Psoas muscle (tissue), 8 donors: Measurements from ENCODE around the gene DPM3. TPM values are rescaled to one million over a fixed set of nuclear protein-coding genes. Genes with fewer than 3 reads are reported as not detected.

Experiments used
- ATAC-seq, 4 donors: fragments of 200-7000 bp; cut with Tn5 transposase; one replicate each; pipeline ENCODE4 v1.9.1; 2020; ENCODE audit warnings: moderate library complexity in 3 of 4, mild to moderate bottlenecking in 2 of 4
- DNase-seq, 2 donors: peaks; one replicate each; pipeline ENCODE4 v3.0.0-alpha.2; 2020
- H3K27ac ChIP-seq: fragments of 200-600 bp; one replicate; pipeline ENCODE4 v1.8.0; 2022
- H3K27me3 ChIP-seq, 3 donors: fragments of 200-600 bp in 1 of 3; one replicate each; pipeline versions ENCODE4 v1.6.1 to v1.8.0; 2013 to 2022; ENCODE audit warnings: low read length in 2 of 3, mild to moderate bottlenecking in 2 of 3, moderate library complexity in 1 of 3; ENCODE audit not compliant: insufficient read depth in 3 of 3
- H3K36me3 ChIP-seq, 2 donors: fragments of 200-600 bp in 1 of 2; one replicate each; pipeline versions ENCODE4 v1.6.1 to v1.8.0; 2013 to 2022; ENCODE audit warnings: low read depth in 1 of 2, mild to moderate bottlenecking in 1 of 2, moderate library complexity in 1 of 2; ENCODE audit not compliant: insufficient read depth in 1 of 2
- H3K4me1 ChIP-seq: fragments of 200-600 bp; one replicate; pipeline ENCODE4 v1.8.0; 2022
- H3K4me3 ChIP-seq: fragments of 200-600 bp; one replicate; pipeline ENCODE4 v1.8.0; 2022; ENCODE audit warnings: mild to moderate bottlenecking
- H3K9me3 ChIP-seq: fragments of 200-600 bp; one replicate; pipeline ENCODE4 v1.8.0; 2022
- CTCF ChIP-seq: fragments of 200-600 bp; IDR thresholded peaks from one replicate; pipeline ENCODE4 v1.8.0; 2022; ENCODE audit warnings: antibody characterized with exemption
- WGBS, 3 donors: extraction: QIAGEN DNeasy Blood & Tissue Kit; methylation state at CpG; one replicate each; pipeline versions ENCODE4 v1.1.6 to v1.1.7; 2013; 5-methylcytosine and 5-hydroxymethylcytosine counted together
- intact Hi-C, 2 donors: fragments of 100-400 bp; cut with DNase I; formaldehyde crosslinking; loops; one replicate each; pipeline versions ENCODE4 v1.11.0 to v1.14.2; 2022
- polyA plus RNA-seq, 3 donors: library from polyadenylated mRNA; stranded (reverse); fragments of 200-250 nt; gene quantifications; one replicate each; pipeline ENCODE4 v1.2.3, GENCODE V29; 2013
- total RNA-seq, 4 donors: library from RNA; stranded (reverse); fragmentation: NEBNext Ultra II Directional in 2 of 4; extraction: Animal tissue kit (Norgen Biotek cat#: 25700) in 2 of 4; gene quantifications; one replicate each; pipeline versions ENCODE4 v1.2.1 to v1.2.4, GENCODE V29; 2021 to 2023
- donor health status: healthy with polysubstance abuse.
- donor health status: DM: no; HTN: no; CAD: no; lungs with moderate emphysema.
- donor health status: Bipolar disorder and iron deficiency.
- donor health status: healthy.
- donor health status: DM: yes; HTN: yes; CAD: no.
- donor health status: DM: no; HTN: no; CAD: no.
- donor health status: DM: no; HTN: no; CAD: no.
- donor health status: DM: yes; HTN: yes; CAD: no.

DPM3 gene
- total and polyA plus RNA-seq, 7 donors = 47.0 to 123 (median 54.5) TPM

- 80 to 88% (median 83%) methylated on average over 26 to 30 of the region's 30 CpGs for WGBS, 3 donors
- Histone ChIP-seq H3K27ac (no peak overlapping the region), H3K4me3 (no peak overlapping the region), H3K36me3 (no peaks in the 10 kb centered on the region), H3K27me3 (peaks cover 0 to 13% (median 10%) of the 10 kb centered on the region in 3 donors), H3K9me3 (no peaks in the 10 kb centered on the region), H3K4me1 (no peaks in the 10 kb centered on the region)
- DNase-seq (peak in 1 of 2 donors; percentile 51), ATAC-seq (no peak)
- no peak for TF ChIP-seq CTCF
- intact Hi-C loops = loop anchor here (5.0 kb wide), 1 partner anchor 49 kb away; no protein-coding TSS in a partner anchor
These were observed 38.2 kb upstream of the DPM3 start for GRCh38 chr1:155178441-155179111.

GRCh38 chr1:155177918-155178281 lies 37.6 kb upstream of the DPM3 start:
- WGBS, 3 donors = 92 to 95% (median 95%) methylated on average over 9 of the region's 9 CpGs
- H3K27ac ChIP-seq = no peak overlapping the region
- H3K4me3 ChIP-seq = no peak overlapping the region
- TF ChIP-seq CTCF = no peak
- DNase-seq (no peak), ATAC-seq (no peak)
- peaks cover 0 to 13% (median 10%) of the 10 kb centered on the region in 3 donors for H3K27me3 ChIP-seq
- H3K4me1 ChIP-seq = no peaks in the 10 kb centered on the region
- intact Hi-C loops = loop anchor here (5.0 kb wide), 1 partner anchor 49 kb away; no protein-coding TSS in a partner anchor
- no peaks in the 10 kb centered on the region for H3K9me3 ChIP-seq
- H3K36me3 ChIP-seq = no peaks in the 10 kb centered on the region

GRCh38 chr1:155177192-155177917 lies 37.0 kb upstream of the DPM3 start:
- Histone ChIP-seq H3K36me3 (no peaks in the 10 kb centered on the region), H3K9me3 (no peaks in the 10 kb centered on the region), H3K27me3 (peaks cover 0 to 13% (median 10%) of the 10 kb centered on the region in 3 donors), H3K4me3 (no peak overlapping the region), H3K4me1 (peaks cover under 1% of the 10 kb centered on the region), H3K27ac (no peak overlapping the region)
- intact Hi-C loops = loop anchor here (5.0 kb wide), 1 partner anchor 50 kb away; no protein-coding TSS in a partner anchor
- WGBS, 3 donors = 76 to 84% (median 82%) methylated on average over 11 of the region's 11 CpGs
- ATAC-seq (no peak), DNase-seq (no peak)
- TF ChIP-seq CTCF = no peak

GRCh38 chr1:155176544-155177071 lies 36.3 kb upstream of the DPM3 start:
- TF ChIP-seq CTCF = peak; percentile 91
- no peak overlapping the region for H3K27ac ChIP-seq
- peaks cover 6% of the 10 kb centered on the region for H3K4me1 ChIP-seq
- peaks cover 0 to 13% (median 10%) of the 10 kb centered on the region in 3 donors for H3K27me3 ChIP-seq
- no peaks in the 10 kb centered on the region for H3K9me3 ChIP-seq
- WGBS, 3 donors = 60 to 63% (median 61%) methylated on average over 8 of the region's 8 CpGs
- peak; percentile 81 to 90 for DNase-seq
- H3K36me3 ChIP-seq = no peaks in the 10 kb centered on the region
- no peak overlapping the region for H3K4me3 ChIP-seq
- ATAC-seq = peak; percentile 58 to 73 (median 67)
- intact Hi-C loops = loop anchor here (5.0 kb wide), 1 partner anchor 51 kb away; no protein-coding TSS in a partner anchor
